WTC11 (cell line): Measurements from ENCODE around the gene DOCK1. TPM values are rescaled to one million over a fixed set of nuclear protein-coding genes. Genes with fewer than 3 reads are reported as not detected.

Experiments used
- ATAC-seq: fragments of 200-7000 bp; cut with Tn5 transposase; 2 replicates; pipeline ENCODE4 v1.10.0; 2021; ENCODE audit warnings: mild to moderate bottlenecking, moderate library complexity
- CTCF ChIA-PET: fragments of 300-600 bp; sonication (Branson Sonifier 250); formaldehyde crosslinking; loops from one replicate; lab custom pipeline; 2021; ENCODE audit warnings: antibody characterized with exemption; lab: Charles Lee
- POLR2A ChIA-PET: fragments of 350-600 bp; sonication (Branson Sonifier 250); formaldehyde crosslinking; loops from one replicate; lab custom pipeline; 2021; ENCODE audit warnings: antibody characterized with exemption; lab: Charles Lee
- DNase-seq: peaks from one replicate; pipeline ENCODE4 v3.0.0; 2021; ENCODE audit warnings: low spot score
- H3K27ac Mint-ChIP-seq: 2 replicates; pipeline ENCODE4 v1.8.0; 2021; ENCODE audit warnings: mixed read lengths
- H3K27me3 Mint-ChIP-seq: 2 replicates; pipeline ENCODE4 v1.8.0; 2021; ENCODE audit warnings: low read depth, mild to moderate bottlenecking, moderate library complexity, mixed read lengths
- H3K36me3 Mint-ChIP-seq: 2 replicates; pipeline ENCODE4 v1.8.0; 2021; ENCODE audit warnings: mixed read lengths
- H3K4me1 Mint-ChIP-seq: 2 replicates; pipeline ENCODE4 v1.8.0; 2022; ENCODE audit warnings: mixed read lengths
- H3K4me3 Mint-ChIP-seq: 2 replicates; pipeline ENCODE4 v1.8.0; 2021; ENCODE audit warnings: mild to moderate bottlenecking, moderate library complexity, mixed read lengths
- H3K9me3 Mint-ChIP-seq: 2 replicates; pipeline ENCODE4 v1.8.0; 2021; ENCODE audit warnings: mixed read lengths
- ELF4 ChIP-seq: sonication (generic); formaldehyde crosslinking; IDR thresholded peaks from 2 replicates; pipeline ENCODE4 v1.8.1; 2022; ENCODE audit warnings: low read depth, mild to moderate bottlenecking, moderate library complexity, missing genetic modification reagents
- ESRRA ChIP-seq: sonication (generic); formaldehyde crosslinking; IDR thresholded peaks from 2 replicates; pipeline ENCODE4 v1.8.1; 2022; ENCODE audit warnings: mild to moderate bottlenecking, missing genetic modification reagents, borderline replicate concordance
- FOXJ3 ChIP-seq: sonication (generic); formaldehyde crosslinking; IDR thresholded peaks from 2 replicates; pipeline ENCODE4 v1.9.0; 2021; ENCODE audit warnings: missing genetic modification reagents, mild to moderate bottlenecking, borderline replicate concordance
- FOXK1 ChIP-seq: sonication (generic); formaldehyde crosslinking; IDR thresholded peaks from 2 replicates; pipeline ENCODE4 v1.8.0; 2022; ENCODE audit warnings: mild to moderate bottlenecking, moderate library complexity, missing genetic modification reagents
- MXD4 ChIP-seq: fragments of 250-450 bp; sonication (Bioruptor Pico); IDR thresholded peaks from 2 replicates; pipeline ENCODE4 v1.8.0; 2021; ENCODE audit warnings: mild to moderate bottlenecking, moderate library complexity, borderline replicate concordance
- ZNF263 ChIP-seq: sonication (generic); formaldehyde crosslinking; IDR thresholded peaks from 2 replicates; pipeline ENCODE4 v1.8.1; 2022; ENCODE audit warnings: low read depth, mild to moderate bottlenecking, moderate library complexity, missing genetic modification reagents
- total RNA-seq: library from RNA; stranded (reverse); gene quantifications from 3 replicates; pipeline ENCODE4 v1.2.3, GENCODE V29; 2021
- TF ChIP-seq, protein P1 (sequence below): sonication (generic); formaldehyde crosslinking; IDR thresholded peaks from 2 replicates; pipeline ENCODE4 v1.8.0; 2022; ENCODE audit warnings: mild to moderate bottlenecking, missing genetic modification reagents
- TF ChIP-seq, protein P2 (sequence below): sonication (generic); formaldehyde crosslinking; IDR thresholded peaks from 2 replicates; pipeline ENCODE4 v1.8.1; 2023; ENCODE audit warnings: mild to moderate bottlenecking, moderate library complexity, missing genetic modification reagents
- TF ChIP-seq, protein P3 (sequence below): sonication (generic); formaldehyde crosslinking; IDR thresholded peaks from 2 replicates; pipeline ENCODE4 v1.8.1; 2023; ENCODE audit warnings: mild to moderate bottlenecking, missing genetic modification reagents, moderate library complexity
- TF ChIP-seq, protein P4 (sequence below): sonication (generic); formaldehyde crosslinking; IDR thresholded peaks from 2 replicates; pipeline ENCODE4 v1.8.0; 2022; ENCODE audit warnings: mild to moderate bottlenecking, missing genetic modification reagents
- TF ChIP-seq, protein P5 (sequence below): fragments of 200-600 bp; IDR thresholded peaks from 2 replicates; pipeline ENCODE4 v1.8.0; 2022; ENCODE audit warnings: antibody characterized with exemption
- TF ChIP-seq, protein P6 (sequence below): sonication (generic); formaldehyde crosslinking; IDR thresholded peaks from 2 replicates; pipeline ENCODE4 v1.8.0; 2023; ENCODE audit warnings: missing genetic modification reagents, mild to moderate bottlenecking, borderline replicate concordance

DOCK1 gene
- total RNA-seq, 1 experiment from 2014 or later: 52.1 TPM

DNA sequence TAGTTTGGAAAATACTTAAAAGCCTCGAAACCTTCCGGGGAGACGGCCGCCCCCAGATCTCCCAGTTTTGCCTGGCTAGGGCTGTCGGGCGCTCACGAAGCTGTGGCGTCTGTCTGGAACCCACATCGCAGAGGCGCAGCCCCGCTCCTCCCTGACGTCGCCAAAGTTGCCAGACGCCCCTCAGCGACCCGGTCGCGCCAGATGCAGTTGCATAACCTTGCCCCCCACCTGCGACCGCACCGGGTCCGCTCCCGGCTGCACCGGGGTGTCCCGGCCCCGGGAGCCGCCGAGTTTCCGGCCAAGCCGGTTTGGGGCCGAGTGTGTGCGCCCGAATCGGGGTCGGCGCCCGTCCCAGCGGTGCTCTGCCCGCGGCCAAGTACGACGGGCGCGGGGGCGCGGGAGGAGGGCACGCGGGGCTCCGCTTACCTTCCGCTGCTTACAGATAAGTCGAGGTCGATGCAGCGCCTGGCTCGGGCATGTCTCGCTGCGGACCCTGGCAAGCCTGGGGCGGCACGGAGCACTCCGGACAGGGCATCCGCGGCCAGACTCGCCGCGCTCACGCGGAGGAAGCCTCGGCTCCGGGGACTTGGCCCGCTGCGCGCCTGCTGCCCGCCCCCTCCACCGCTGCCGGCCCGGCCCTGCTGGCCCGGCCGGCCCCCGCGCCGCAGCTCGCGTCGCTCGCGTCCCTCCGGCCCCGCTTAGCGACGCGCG is 290.5 kb downstream of the DOCK1 start:
- TF ChIP-seq MXD4 (CRISPR knock-in tag) (no peak), FOXJ3 (CRISPR knock-in tag) (no peak), ELF4 (CRISPR knock-in tag) (peak; percentile 64; the same call in 1 of the 2 replicates), ZNF263 (CRISPR knock-in tag) (peak; percentile 31; the same call in 1 of the 2 replicates), ESRRA (0 out of 2 replicates have a peak, but pooled peaks have one; percentile 27)
- TF ChIP-seq, protein P1, sequence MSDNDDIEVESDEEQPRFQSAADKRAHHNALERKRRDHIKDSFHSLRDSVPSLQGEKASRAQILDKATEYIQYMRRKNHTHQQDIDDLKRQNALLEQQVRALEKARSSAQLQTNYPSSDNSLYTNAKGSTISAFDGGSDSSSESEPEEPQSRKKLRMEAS: 0 out of 2 replicates have a peak, but pooled peaks have one; percentile 28
- TF ChIP-seq, protein P2, sequence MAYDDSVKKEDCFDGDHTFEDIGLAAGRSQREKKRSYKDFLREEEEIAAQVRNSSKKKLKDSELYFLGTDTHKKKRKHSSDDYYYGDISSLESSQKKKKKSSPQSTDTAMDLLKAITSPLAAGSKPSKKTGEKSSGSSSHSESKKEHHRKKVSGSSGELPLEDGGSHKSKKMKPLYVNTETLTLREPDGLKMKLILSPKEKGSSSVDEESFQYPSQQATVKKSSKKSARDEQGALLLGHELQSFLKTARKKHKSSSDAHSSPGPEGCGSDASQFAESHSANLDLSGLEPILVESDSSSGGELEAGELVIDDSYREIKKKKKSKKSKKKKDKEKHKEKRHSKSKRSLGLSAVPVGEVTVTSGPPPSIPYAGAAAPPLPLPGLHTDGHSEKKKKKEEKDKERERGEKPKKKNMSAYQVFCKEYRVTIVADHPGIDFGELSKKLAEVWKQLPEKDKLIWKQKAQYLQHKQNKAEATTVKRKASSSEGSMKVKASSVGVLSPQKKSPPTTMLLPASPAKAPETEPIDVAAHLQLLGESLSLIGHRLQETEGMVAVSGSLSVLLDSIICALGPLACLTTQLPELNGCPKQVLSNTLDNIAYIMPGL (CRISPR knock-in tag): peak; percentile 55; the same call in 1 of the 2 replicates
- Mint-ChIP-seq H3K4me1 (peaks cover 24% of the 10 kb centered on the region), H3K4me3 (peak overlapping the region; percentile 61), H3K27me3 (peaks cover 36% of the 10 kb centered on the region), H3K36me3 (no peaks in the 10 kb centered on the region), H3K9me3 (no peaks in the 10 kb centered on the region), H3K27ac (no peak overlapping the region)
- DNase-seq: peak; percentile 44
- ChIA-PET CTCF (interaction anchor here (0.7 to 2.3 kb wide), 14 partner anchors 20 to 447 kb away, joined by 3 to 11 read pairs (median 4); no protein-coding TSS in a partner anchor), POLR2A (no interaction called here)
- peak; percentile 17 for ATAC-seq

DNA sequence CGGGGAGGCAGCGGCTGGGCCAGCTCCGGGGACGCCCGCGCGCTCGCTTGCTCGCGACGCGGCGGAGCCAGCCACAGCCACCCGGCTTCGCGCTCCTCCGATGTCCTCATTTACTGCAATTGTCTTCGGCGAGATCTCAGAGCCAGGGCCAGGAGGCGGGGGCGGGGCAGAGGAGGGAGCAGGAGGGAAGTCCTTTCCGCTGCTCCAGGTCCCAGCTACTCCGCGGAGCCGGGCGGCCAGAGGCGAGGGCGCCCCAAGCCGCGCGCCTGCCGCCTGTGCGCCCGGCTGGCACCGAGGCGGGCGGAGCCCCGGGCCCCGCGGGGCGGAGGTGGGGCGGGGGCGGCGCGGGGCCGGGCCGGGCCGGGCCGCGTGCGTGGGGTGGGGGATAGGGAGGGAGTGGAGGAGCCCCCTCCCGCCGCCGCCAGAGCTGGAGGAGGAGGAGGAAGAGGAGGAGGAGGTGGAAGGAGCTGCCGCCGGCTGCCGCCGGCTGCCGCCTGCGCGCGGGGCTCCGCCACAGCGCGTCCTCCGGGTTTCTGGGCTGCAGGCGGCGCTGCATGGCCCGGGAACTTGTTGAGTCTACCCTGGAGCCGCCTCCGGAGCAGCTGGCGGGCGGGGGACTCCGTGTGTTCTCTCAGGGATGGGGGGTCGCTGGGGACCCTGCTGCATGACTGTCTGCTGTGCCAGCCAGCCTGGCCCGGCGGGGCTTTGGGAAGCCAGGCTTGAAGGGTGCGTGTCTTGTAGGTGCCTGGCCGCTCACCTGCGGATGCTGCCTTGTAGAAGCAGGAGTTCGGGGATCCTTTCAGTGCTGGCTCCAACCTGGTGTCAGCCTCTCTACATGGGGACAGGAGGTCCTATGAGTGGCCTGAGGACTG is 291.3 kb downstream of the DOCK1 start, which contains the start of gene INSYN2A:
INSYN2A (minus strand) TSS at position 310 of the 872 bp plus-strand sequence. CDS start 20,196 bp downstream, outside the sequence.
- TF ChIP-seq, protein P3, sequence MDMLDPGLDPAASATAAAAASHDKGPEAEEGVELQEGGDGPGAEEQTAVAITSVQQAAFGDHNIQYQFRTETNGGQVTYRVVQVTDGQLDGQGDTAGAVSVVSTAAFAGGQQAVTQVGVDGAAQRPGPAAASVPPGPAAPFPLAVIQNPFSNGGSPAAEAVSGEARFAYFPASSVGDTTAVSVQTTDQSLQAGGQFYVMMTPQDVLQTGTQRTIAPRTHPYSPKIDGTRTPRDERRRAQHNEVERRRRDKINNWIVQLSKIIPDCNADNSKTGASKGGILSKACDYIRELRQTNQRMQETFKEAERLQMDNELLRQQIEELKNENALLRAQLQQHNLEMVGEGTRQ (CRISPR knock-in tag): 0 out of 2 replicates have a peak, but pooled peaks have one; percentile 8
- TF ChIP-seq, protein P4, sequence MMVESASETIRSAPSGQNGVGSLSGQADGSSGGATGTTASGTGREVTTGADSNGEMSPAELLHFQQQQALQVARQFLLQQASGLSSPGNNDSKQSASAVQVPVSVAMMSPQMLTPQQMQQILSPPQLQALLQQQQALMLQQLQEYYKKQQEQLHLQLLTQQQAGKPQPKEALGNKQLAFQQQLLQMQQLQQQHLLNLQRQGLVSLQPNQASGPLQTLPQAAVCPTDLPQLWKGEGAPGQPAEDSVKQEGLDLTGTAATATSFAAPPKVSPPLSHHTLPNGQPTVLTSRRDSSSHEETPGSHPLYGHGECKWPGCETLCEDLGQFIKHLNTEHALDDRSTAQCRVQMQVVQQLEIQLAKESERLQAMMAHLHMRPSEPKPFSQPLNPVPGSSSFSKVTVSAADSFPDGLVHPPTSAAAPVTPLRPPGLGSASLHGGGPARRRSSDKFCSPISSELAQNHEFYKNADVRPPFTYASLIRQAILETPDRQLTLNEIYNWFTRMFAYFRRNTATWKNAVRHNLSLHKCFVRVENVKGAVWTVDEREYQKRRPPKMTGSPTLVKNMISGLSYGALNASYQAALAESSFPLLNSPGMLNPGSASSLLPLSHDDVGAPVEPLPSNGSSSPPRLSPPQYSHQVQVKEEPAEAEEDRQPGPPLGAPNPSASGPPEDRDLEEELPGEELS (CRISPR knock-in tag): 0 out of 2 replicates have a peak, but pooled peaks have one; percentile 14
- no peak for TF ChIP-seq FOXK1 (CRISPR knock-in tag)
- TF ChIP-seq, protein P5, sequence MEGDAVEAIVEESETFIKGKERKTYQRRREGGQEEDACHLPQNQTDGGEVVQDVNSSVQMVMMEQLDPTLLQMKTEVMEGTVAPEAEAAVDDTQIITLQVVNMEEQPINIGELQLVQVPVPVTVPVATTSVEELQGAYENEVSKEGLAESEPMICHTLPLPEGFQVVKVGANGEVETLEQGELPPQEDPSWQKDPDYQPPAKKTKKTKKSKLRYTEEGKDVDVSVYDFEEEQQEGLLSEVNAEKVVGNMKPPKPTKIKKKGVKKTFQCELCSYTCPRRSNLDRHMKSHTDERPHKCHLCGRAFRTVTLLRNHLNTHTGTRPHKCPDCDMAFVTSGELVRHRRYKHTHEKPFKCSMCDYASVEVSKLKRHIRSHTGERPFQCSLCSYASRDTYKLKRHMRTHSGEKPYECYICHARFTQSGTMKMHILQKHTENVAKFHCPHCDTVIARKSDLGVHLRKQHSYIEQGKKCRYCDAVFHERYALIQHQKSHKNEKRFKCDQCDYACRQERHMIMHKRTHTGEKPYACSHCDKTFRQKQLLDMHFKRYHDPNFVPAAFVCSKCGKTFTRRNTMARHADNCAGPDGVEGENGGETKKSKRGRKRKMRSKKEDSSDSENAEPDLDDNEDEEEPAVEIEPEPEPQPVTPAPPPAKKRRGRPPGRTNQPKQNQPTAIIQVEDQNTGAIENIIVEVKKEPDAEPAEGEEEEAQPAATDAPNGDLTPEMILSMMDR: no peak
- TF ChIP-seq, protein P6, sequence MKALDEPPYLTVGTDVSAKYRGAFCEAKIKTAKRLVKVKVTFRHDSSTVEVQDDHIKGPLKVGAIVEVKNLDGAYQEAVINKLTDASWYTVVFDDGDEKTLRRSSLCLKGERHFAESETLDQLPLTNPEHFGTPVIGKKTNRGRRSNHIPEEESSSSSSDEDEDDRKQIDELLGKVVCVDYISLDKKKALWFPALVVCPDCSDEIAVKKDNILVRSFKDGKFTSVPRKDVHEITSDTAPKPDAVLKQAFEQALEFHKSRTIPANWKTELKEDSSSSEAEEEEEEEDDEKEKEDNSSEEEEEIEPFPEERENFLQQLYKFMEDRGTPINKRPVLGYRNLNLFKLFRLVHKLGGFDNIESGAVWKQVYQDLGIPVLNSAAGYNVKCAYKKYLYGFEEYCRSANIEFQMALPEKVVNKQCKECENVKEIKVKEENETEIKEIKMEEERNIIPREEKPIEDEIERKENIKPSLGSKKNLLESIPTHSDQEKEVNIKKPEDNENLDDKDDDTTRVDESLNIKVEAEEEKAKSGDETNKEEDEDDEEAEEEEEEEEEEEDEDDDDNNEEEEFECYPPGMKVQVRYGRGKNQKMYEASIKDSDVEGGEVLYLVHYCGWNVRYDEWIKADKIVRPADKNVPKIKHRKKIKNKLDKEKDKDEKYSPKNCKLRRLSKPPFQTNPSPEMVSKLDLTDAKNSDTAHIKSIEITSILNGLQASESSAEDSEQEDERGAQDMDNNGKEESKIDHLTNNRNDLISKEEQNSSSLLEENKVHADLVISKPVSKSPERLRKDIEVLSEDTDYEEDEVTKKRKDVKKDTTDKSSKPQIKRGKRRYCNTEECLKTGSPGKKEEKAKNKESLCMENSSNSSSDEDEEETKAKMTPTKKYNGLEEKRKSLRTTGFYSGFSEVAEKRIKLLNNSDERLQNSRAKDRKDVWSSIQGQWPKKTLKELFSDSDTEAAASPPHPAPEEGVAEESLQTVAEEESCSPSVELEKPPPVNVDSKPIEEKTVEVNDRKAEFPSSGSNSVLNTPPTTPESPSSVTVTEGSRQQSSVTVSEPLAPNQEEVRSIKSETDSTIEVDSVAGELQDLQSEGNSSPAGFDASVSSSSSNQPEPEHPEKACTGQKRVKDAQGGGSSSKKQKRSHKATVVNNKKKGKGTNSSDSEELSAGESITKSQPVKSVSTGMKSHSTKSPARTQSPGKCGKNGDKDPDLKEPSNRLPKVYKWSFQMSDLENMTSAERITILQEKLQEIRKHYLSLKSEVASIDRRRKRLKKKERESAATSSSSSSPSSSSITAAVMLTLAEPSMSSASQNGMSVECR (CRISPR knock-in tag): no peak
- H3K27me3 Mint-ChIP-seq: peaks cover 36% of the 10 kb centered on the region
- no peaks in the 10 kb centered on the region for H3K36me3 Mint-ChIP-seq
- CTCF ChIA-PET: interaction anchor here (0.7 to 2.1 kb wide), 11 partner anchors 19 to 658 kb away, joined by 3 to 11 read pairs (median 4); no protein-coding TSS in a partner anchor
- ATAC-seq (peak; percentile 72), DNase-seq (peak; percentile 67)
- no peak within 1 kb of the TSS for H3K27ac Mint-ChIP-seq
- H3K4me1 Mint-ChIP-seq: peaks cover 24% of the 10 kb centered on the region
- POLR2A ChIA-PET: interaction anchor here (0.9 kb wide), 1 partner anchor 47 kb away, joined by 3 read pairs; no protein-coding TSS in a partner anchor
- peak within 1 kb of the TSS; percentile 75 for H3K4me3 Mint-ChIP-seq
- no peaks in the 10 kb centered on the region for H3K9me3 Mint-ChIP-seq
